ENCODE data around the gene MYPN.

GRCh38 chr10:68155615-68156210 is 46.4 kb downstream of the MYPN start:
- no peak for TF ChIP-seq POLR2A (IDR thresholded peaks at IDR 0.05; ENCODE audit: extremely low read depth, insufficient read length)
- no peak for TF ChIP-seq CTCF (IDR thresholded peaks at IDR 0.05; ENCODE audit: low read depth, low read length)
- no peak for TF ChIP-seq MAX (IDR thresholded peaks at IDR 0.05; ENCODE audit: low read depth, low read length)
- TF ChIP-seq MYC (IDR thresholded peaks at IDR 0.05; ENCODE audit: low read depth, low read length): no peak
